ENCODE results near the gene HPD.

Gene HPD

DNA sequence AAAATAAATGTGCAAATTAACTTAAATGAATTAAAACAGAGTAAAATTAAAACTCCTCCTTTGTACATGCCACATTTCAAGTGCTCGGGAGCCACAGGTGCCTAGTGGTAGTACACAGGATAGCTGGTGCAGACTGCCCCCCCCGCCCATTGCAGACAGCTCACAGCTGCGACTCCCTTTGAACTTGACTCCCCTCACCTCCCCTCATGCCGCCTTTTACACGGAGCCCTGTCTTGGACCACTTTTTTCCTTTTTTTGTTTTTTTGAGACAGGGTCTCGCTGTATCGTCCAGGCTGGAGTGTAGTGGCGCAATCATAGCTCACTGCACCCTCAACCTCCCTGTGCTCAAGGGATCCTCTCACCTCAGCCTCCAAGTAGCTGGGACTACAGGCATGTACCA is 43.4 kb downstream of the HPD start:
- Histone ChIP-seq H3K4me3 (ENCODE audit: low read depth in 1 of 2, low read length in 2 of 2) (no peak overlapping the region), H3K9me3 (ENCODE audit: control insufficient read depth in 1 of 2, low read length in 2 of 2) (no peaks in the 10 kb centered on the region), H3K27me3 (ENCODE audit: low read depth, low read length) (no peaks in the 10 kb centered on the region), H3K36me3 (ENCODE audit: control insufficient read depth in 1 of 2, insufficient read depth in 2 of 2, low read length in 2 of 2) (peaks cover 42 to 69% of the 10 kb centered on the region in 2 donors), H3K27ac (ENCODE audit: low read length) (no peak overlapping the region), H3K4me1 (ENCODE audit: control insufficient read depth in 1 of 2, insufficient read depth in 2 of 2, low read length in 2 of 2) (peaks cover 15 to 35% of the 10 kb centered on the region in 2 donors)

DNA sequence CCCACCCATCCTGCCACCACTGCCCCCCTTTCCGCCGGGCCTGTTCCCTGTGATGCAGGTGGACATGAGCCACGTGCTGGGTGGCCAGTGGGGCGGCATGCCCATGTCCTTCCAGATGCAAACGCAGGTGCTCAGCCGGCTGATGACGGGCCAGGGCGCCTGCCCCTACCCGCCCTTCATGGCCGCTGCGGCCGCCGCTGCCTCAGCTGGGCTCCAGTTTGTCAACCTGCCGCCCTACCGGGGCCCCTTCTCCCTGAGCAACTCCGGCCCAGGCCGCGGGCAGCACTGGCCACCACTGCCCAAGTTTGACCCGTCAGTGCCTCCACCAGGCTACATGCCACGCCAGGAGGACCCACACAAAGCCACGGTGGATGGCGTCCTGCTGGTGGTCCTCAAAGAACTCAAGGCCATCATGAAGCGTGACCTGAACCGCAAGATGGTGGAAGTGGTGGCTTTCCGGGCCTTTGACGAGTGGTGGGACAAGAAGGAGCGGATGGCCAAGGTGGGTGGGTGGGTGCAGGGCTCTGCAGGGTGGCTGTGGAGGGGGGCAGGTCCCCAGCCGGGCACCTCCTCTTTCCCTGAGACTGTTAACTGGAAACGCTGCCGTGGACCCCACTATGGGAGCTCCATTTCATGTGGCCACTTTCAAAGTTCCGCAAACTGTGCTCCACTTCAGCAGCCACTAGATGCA is 44.1 kb downstream of the HPD start:
- Histone ChIP-seq H3K27ac (ENCODE audit: low read length) (no peak overlapping the region), H3K9me3 (ENCODE audit: control insufficient read depth in 1 of 2, low read length in 2 of 2) (no peaks in the 10 kb centered on the region), H3K27me3 (ENCODE audit: low read depth, low read length) (no peaks in the 10 kb centered on the region), H3K36me3 (ENCODE audit: control insufficient read depth in 1 of 2, insufficient read depth in 2 of 2, low read length in 2 of 2) (peaks cover 37 to 69% of the 10 kb centered on the region in 2 donors), H3K4me1 (ENCODE audit: control insufficient read depth in 1 of 2, insufficient read depth in 2 of 2, low read length in 2 of 2) (peaks cover 15 to 41% of the 10 kb centered on the region in 2 donors), H3K4me3 (ENCODE audit: low read depth in 1 of 2, low read length in 2 of 2) (no peak overlapping the region)

DNA sequence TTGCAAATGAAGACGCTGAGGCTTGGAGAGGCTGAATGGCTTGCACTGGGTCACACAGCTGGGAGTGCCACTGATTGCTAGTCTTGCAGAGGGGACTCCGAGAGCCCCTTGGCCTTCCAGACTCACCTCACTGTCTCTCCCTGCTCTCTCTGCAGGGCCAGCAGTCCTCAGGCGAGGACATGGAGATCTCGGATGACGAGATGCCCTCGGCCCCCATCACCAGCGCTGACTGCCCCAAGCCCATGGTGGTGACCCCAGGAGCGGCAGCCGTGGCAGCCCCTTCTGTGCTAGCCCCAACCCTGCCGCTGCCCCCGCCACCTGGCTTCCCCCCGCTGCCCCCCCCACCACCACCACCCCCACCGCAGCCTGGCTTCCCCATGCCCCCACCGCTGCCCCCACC is 44.7 kb downstream of the HPD start:
- Histone ChIP-seq H3K4me3 (ENCODE audit: low read depth in 1 of 2, low read length in 2 of 2) (no peak overlapping the region), H3K9me3 (ENCODE audit: control insufficient read depth in 1 of 2, low read length in 2 of 2) (no peaks in the 10 kb centered on the region), H3K36me3 (ENCODE audit: control insufficient read depth in 1 of 2, insufficient read depth in 2 of 2, low read length in 2 of 2) (peaks cover 38 to 69% of the 10 kb centered on the region in 2 donors), H3K27me3 (ENCODE audit: low read depth, low read length) (no peaks in the 10 kb centered on the region), H3K4me1 (ENCODE audit: control insufficient read depth in 1 of 2, insufficient read depth in 2 of 2, low read length in 2 of 2) (peaks cover 15 to 41% of the 10 kb centered on the region in 2 donors), H3K27ac (ENCODE audit: low read length) (no peak overlapping the region)

DNA sequence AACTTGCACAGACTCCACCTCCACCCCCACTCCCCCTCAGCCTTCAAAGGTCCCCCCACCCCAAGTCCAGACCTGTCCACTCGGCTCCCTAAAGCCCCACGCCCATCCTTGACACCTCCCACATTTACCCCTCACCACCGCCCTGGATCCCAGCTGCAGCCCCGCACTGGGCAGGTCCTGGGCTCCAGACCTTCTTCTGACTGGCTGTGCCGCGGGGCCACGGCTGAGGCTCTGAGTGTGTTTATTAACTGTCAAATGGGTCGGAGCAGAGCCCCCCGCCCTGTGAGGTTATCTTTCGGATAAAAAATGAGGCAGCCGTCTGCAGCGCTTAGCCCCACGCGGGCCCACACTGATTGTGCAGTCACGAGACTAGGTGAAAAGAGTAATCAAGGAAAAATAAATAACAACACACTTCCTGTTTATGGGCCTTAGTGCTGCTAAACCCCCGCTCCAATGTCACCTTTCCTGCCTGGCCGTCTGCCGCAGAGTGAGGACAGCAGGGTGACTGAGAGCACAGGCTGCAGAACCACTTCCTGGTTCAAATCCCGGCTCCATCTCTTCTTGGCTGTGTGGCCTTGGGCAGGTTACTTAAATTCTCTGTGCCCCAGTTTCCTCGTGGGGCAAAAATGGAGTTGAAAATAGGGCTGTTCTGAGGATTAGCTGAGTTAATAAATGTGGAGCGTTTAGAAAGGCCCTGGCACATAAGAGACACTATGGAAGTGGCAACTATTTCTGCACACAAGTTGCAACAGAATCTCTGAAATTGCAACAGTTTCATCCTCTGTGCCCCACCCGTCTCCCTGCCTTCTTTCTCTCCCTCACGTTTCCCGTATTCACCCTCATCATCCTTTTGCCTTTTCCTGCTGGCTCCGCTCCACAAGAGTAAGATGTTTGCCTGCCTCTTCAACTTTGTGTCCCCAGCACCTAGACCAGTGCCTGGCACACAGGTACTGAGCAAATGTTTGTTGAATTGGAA is 45.5 kb downstream of the HPD start:
- H3K36me3 ChIP-seq (ENCODE audit: control insufficient read depth in 1 of 2, insufficient read depth in 2 of 2, low read length in 2 of 2): peaks cover 38 to 68% of the 10 kb centered on the region in 2 donors
- no peaks in the 10 kb centered on the region for H3K9me3 ChIP-seq (ENCODE audit: control insufficient read depth in 1 of 2, low read length in 2 of 2)
- H3K27ac ChIP-seq (ENCODE audit: low read length): no peak overlapping the region
- peaks cover 15 to 41% of the 10 kb centered on the region in 2 donors for H3K4me1 ChIP-seq (ENCODE audit: control insufficient read depth in 1 of 2, insufficient read depth in 2 of 2, low read length in 2 of 2)
- H3K4me3 ChIP-seq (ENCODE audit: low read depth in 1 of 2, low read length in 2 of 2): peak overlapping the region; percentile 72 to 86
- no peaks in the 10 kb centered on the region for H3K27me3 ChIP-seq (ENCODE audit: low read depth, low read length)

DNA sequence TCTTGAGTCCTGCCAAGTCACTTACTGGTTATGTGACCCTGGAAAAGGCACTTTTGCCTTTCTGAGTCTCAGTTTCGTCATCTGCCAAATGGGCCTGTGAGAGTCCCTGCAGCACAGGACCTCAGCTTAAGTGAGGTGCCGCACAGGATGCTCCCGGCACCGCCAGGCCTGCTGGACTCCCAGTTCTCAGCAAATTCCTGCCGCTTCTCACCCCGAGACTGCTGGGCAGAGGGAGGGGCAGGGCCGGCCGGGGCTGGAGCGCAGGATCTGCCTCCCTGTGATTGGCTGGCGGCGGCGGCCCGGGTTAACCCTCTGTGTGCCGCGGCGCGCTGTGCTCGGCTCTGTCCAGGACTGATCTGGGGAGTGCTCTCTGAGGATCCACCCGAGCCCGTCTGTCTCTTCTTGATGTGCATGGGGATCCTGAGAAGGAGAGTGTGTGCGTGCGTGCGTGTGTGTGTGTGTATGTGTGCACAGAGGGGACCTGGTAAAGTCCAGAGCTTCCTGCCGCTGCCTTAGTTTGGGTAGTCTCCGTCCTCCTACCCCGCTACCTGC is 46.3 kb downstream of the HPD start:
- H3K4me1 ChIP-seq (ENCODE audit: control insufficient read depth in 1 of 2, insufficient read depth in 2 of 2, low read length in 2 of 2): peaks cover 15 to 43% of the 10 kb centered on the region in 2 donors
- H3K9me3 ChIP-seq (ENCODE audit: control insufficient read depth in 1 of 2, low read length in 2 of 2): no peaks in the 10 kb centered on the region
- H3K27ac ChIP-seq (ENCODE audit: low read length): no peak overlapping the region
- H3K36me3 ChIP-seq (ENCODE audit: control insufficient read depth in 1 of 2, insufficient read depth in 2 of 2, low read length in 2 of 2): peaks cover 33 to 60% of the 10 kb centered on the region in 2 donors
- H3K27me3 ChIP-seq (ENCODE audit: low read depth, low read length): no peaks in the 10 kb centered on the region
- peak overlapping the region; percentile 72 to 86 for H3K4me3 ChIP-seq (ENCODE audit: low read depth in 1 of 2, low read length in 2 of 2)

DNA sequence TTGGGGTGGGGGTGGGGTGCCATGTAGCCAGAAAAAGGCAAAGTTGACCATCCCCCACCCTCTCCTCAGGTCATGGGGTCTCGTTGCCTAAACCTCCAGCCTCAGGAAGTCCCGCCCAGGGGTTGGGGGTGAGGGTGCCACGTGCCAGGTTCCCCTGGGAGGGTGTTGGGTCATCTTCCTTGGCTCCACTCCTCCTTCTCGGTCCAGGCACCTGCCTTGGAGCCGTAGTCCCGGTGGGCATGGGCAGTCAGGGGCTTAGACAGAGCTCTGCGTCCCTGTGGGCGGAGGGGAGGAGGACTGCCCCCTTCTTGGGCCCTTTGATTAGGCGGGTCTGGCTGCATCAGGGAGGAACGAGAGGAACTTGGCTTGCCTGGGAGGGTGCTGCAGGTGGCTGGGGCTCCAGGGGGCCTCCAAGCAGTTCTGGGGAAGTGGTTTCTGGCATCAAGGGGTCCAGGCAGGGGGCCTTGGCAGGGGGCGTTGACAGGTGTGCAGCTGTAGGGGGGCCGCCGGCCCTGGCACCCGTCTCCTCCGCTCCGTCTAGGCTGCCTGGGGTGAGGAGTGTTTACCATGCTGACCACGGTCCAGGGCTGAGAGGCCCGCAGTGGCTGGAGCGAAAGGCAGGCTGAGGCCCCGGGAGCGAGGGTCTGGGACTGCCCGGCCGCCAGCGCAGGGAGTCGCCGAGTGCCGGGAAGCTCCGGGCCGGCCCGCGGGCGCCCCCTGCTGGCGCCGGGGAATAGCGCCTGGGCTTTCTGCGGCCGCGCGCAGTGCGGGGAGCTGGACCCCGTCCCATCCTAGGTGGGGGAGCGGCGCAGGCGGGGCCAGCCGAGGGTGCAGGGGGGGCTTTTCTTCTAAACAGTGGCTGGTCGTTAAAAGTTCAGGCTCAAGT is 47.0 kb downstream of the HPD start:
- Histone ChIP-seq H3K4me3 (ENCODE audit: low read depth in 1 of 2, low read length in 2 of 2) (peak overlapping the region; percentile 72 to 86), H3K27ac (ENCODE audit: low read length) (peak overlapping the region; percentile 9), H3K36me3 (ENCODE audit: control insufficient read depth in 1 of 2, insufficient read depth in 2 of 2, low read length in 2 of 2) (peaks cover 26 to 53% of the 10 kb centered on the region in 2 donors), H3K4me1 (ENCODE audit: control insufficient read depth in 1 of 2, insufficient read depth in 2 of 2, low read length in 2 of 2) (peaks cover 17 to 50% of the 10 kb centered on the region in 2 donors), H3K27me3 (ENCODE audit: low read depth, low read length) (no peaks in the 10 kb centered on the region), H3K9me3 (ENCODE audit: control insufficient read depth in 1 of 2, low read length in 2 of 2) (no peaks in the 10 kb centered on the region)

DNA sequence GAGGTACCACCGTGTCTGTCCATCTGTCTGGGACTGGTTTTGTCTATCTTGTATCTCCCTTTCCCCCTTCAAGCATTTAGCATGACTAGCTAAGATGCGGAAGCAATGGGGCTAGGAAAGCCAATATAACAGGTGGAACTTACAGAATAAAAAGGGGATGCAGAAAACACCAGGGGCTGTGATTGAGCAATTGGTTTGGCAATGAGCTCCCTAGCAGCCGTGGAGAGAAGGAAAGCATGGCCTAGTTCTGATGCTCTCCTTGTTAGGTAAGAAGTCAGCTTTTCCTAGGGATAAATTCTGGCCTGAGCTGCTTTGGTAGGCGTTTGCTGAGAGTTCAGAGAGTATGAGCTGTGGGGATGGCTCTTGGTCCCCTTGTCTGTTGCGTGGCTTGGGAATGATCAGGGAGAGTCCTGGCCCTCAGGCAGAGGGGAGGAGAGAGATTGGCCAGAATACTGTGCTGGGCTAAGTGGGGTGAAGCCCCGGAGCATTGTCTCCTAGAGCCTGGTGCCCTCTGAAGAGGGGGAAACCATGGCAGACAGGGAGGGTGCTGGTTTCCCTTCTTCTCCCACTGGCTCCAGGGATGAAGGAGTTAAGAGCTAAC is 47.7 kb downstream of the HPD start:
- H3K27me3 ChIP-seq (ENCODE audit: low read depth, low read length): no peaks in the 10 kb centered on the region
- peaks cover 18 to 46% of the 10 kb centered on the region in 2 donors for H3K36me3 ChIP-seq (ENCODE audit: control insufficient read depth in 1 of 2, insufficient read depth in 2 of 2, low read length in 2 of 2)
- H3K27ac ChIP-seq (ENCODE audit: low read length): peak overlapping the region; percentile 9
- H3K9me3 ChIP-seq (ENCODE audit: control insufficient read depth in 1 of 2, low read length in 2 of 2): no peaks in the 10 kb centered on the region
- H3K4me1 ChIP-seq (ENCODE audit: control insufficient read depth in 1 of 2, insufficient read depth in 2 of 2, low read length in 2 of 2): peaks cover 24 to 58% of the 10 kb centered on the region in 2 donors
- H3K4me3 ChIP-seq (ENCODE audit: low read depth in 1 of 2, low read length in 2 of 2): peak overlapping the region; percentile 66 to 86

DNA sequence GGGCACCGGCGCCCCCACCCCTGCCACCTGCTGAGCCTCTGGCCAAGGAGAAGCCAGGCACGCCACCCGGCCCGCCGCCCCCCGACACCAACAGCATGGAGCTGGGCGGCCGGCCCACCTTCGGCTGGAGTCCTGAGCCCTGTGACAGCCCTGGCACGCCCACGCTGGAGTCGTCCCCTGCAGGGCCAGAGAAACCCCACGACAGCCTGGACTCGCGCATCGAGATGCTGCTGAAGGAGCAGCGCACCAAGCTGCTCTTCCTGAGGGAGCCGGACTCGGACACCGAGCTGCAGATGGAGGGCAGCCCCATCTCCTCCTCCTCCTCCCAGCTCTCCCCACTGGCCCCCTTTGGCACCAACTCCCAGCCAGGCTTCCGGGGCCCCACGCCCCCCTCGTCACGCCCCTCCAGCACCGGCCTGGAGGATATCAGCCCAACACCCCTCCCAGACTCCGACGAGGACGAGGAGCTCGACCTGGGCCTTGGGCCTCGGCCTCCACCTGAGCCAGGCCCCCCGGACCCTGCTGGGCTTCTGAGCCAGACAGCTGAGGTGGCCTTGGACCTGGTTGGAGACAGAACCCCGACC is 48.3 kb downstream of the HPD start:
- peaks cover 17 to 42% of the 10 kb centered on the region in 2 donors for H3K36me3 ChIP-seq (ENCODE audit: control insufficient read depth in 1 of 2, insufficient read depth in 2 of 2, low read length in 2 of 2)
- no peaks in the 10 kb centered on the region for H3K9me3 ChIP-seq (ENCODE audit: control insufficient read depth in 1 of 2, low read length in 2 of 2)
- H3K27me3 ChIP-seq (ENCODE audit: low read depth, low read length): no peaks in the 10 kb centered on the region
- H3K27ac ChIP-seq (ENCODE audit: low read length): no peak overlapping the region
- H3K4me1 ChIP-seq (ENCODE audit: control insufficient read depth in 1 of 2, insufficient read depth in 2 of 2, low read length in 2 of 2): peaks cover 27 to 62% of the 10 kb centered on the region in 2 donors
- peak overlapping the region in 1 of 2 donors; percentile 86 for H3K4me3 ChIP-seq (ENCODE audit: low read depth in 1 of 2, low read length in 2 of 2)

DNA sequence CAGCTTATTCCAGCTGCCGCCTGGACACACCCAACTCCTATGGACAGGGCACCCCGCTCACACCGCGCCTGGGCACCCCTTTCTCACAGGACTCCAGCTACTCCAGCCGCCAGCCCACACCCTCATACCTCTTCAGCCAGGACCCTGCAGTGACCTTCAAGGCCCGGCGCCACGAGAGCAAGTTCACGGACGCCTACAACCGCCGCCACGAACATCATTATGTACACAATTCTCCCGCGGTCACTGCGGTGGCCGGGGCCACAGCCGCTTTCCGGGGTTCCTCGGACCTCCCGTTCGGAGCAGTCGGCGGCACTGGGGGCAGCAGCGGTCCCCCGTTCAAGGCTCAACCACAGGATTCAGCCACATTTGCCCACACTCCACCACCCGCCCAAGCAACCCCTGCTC is 48.9 kb downstream of the HPD start:
- H3K4me1 ChIP-seq (ENCODE audit: control insufficient read depth in 1 of 2, insufficient read depth in 2 of 2, low read length in 2 of 2): peaks cover 27 to 62% of the 10 kb centered on the region in 2 donors
- peaks cover 17 to 36% of the 10 kb centered on the region in 2 donors for H3K36me3 ChIP-seq (ENCODE audit: control insufficient read depth in 1 of 2, insufficient read depth in 2 of 2, low read length in 2 of 2)
- H3K4me3 ChIP-seq (ENCODE audit: low read depth in 1 of 2, low read length in 2 of 2): no peak overlapping the region
- no peaks in the 10 kb centered on the region for H3K27me3 ChIP-seq (ENCODE audit: low read depth, low read length)
- no peaks in the 10 kb centered on the region for H3K9me3 ChIP-seq (ENCODE audit: control insufficient read depth in 1 of 2, low read length in 2 of 2)
- H3K27ac ChIP-seq (ENCODE audit: low read length): no peak overlapping the region

DNA sequence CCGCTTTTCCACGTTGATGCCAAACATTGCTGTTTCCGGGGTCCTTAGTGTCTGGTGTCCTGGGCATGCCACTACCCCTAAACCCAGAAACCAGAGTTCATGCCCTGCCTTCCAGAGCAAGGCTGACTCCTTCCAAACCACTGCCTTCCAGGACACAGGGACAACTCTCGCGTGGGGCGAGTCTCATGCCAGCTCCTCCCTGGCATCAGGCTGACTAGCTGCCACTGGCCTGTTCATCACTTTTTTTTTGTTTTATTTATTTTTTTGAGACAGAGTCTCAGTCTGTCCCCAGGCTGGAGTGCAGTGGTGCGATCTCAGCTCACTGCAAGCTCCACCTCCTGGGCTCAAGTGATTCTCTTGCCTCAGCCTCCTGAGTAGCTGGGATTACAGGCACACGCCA is 50.0 kb downstream of the HPD start:
- no peak overlapping the region for H3K4me3 ChIP-seq (ENCODE audit: low read depth in 1 of 2, low read length in 2 of 2)
- H3K4me1 ChIP-seq (ENCODE audit: control insufficient read depth in 1 of 2, insufficient read depth in 2 of 2, low read length in 2 of 2): peaks cover 27 to 59% of the 10 kb centered on the region in 2 donors
- peaks cover 17 to 27% of the 10 kb centered on the region in 2 donors for H3K36me3 ChIP-seq (ENCODE audit: control insufficient read depth in 1 of 2, insufficient read depth in 2 of 2, low read length in 2 of 2)
- H3K27ac ChIP-seq (ENCODE audit: low read length): no peak overlapping the region
- no peaks in the 10 kb centered on the region for H3K27me3 ChIP-seq (ENCODE audit: low read depth, low read length)
- no peaks in the 10 kb centered on the region for H3K9me3 ChIP-seq (ENCODE audit: control insufficient read depth in 1 of 2, low read length in 2 of 2)
